ENCODE measurements around the gene CYTH1.

The CYTH1 gene

DNA sequence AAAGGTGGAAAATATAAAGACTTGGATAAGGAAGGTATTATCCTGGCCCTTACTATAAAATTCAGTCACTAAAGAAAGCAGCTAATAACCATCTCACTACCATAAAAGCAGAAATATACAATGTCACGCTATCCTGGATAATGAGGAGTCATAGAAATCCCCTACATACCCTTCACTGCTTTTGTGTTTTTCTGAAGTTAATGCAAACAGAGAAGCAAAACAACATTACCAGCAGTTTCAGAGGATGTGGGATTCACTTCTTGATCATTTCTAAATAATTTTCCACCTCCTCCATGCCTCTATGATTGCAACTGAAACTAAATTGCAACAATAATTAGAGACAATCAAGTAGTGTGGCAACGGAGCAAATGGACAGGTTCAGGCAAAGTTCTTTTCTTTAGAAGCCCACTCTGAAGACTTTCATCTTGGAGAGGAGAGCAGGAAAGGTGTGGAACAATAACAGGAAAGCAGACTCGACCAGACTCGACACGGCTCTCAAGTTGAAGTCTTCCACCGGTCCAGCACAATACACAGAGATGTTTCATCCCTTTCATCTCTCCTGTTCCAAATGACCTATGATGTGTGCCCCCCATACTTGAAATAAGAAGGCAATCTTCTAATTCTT is 10.2 kb downstream of the CYTH1 start:
- DNase-seq (ENCODE audit: low spot score) = no peak
- H3K4me3 Mint-ChIP-seq = peak overlapping the region; percentile 89
- no peaks in the 10 kb centered on the region for H3K27me3 Mint-ChIP-seq (ENCODE audit: low read depth)
- H3K27ac Mint-ChIP-seq = peak overlapping the region; percentile 98
- peaks cover 32% of the 10 kb centered on the region for H3K36me3 Mint-ChIP-seq (ENCODE audit: low read depth)
- no peaks in the 10 kb centered on the region for H3K9me3 Mint-ChIP-seq
- H3K4me1 Mint-ChIP-seq (ENCODE audit: low read depth) = peaks cover 44% of the 10 kb centered on the region

DNA sequence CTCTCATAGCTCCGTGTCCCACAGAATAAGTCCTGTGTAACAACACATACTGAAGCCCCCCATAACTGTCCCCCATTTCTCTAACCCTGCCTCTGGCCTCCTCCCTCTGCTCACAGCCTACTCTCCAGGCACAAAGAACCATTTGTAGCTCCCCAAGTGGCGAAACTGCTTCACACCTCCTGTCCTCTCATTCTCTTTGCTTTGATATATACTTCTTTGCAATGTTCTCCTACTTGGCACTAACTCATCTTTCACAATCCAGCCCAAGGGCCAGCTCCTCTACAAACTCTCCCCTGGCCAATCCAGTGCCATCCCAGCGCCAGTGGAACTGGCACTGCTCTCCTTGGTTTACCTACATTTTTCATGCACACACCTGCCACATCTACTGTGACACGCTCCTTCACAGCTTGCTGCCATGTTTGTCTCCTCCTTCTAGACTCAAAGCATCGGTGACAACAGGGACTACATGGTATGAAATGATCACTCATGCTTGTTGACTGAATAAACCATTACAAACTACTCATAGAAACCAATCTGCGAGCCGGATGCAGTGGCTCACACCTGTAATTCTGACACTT is 12.8 kb downstream of the CYTH1 start:
- H3K4me1 Mint-ChIP-seq (ENCODE audit: low read depth) = peaks cover 37% of the 10 kb centered on the region
- no peaks in the 10 kb centered on the region for H3K27me3 Mint-ChIP-seq (ENCODE audit: low read depth)
- no peak overlapping the region for H3K4me3 Mint-ChIP-seq
- H3K9me3 Mint-ChIP-seq = no peaks in the 10 kb centered on the region
- H3K27ac Mint-ChIP-seq = no peak overlapping the region
- H3K36me3 Mint-ChIP-seq (ENCODE audit: low read depth) = peaks cover 24% of the 10 kb centered on the region
- DNase-seq (ENCODE audit: low spot score) = no peak

DNA sequence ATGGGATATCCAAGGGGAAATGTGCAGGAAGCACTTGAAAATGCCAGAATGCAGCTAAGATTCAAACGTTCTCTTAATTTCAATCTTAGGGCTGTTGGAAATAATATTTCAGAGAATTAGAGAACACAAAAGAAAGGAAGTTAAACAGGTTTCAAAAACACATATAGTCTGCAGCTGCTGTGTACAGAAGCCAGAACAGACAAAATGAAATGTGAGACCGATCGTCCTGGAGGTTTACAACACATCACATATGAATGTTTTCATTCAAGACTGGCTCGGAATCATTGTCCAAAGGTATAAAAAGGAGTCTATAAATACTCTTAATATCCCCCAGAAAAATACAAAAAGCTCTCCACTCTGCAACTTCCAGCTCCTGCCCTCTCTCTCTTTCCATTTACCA is 14.3 kb downstream of the CYTH1 start:
- Mint-ChIP-seq H3K4me1 (ENCODE audit: low read depth) (peaks cover 31% of the 10 kb centered on the region), H3K9me3 (no peaks in the 10 kb centered on the region), H3K4me3 (no peak overlapping the region), H3K27ac (no peak overlapping the region), H3K36me3 (ENCODE audit: low read depth) (peaks cover 23% of the 10 kb centered on the region), H3K27me3 (ENCODE audit: low read depth) (no peaks in the 10 kb centered on the region)
- no peak for DNase-seq (ENCODE audit: low spot score)

DNA sequence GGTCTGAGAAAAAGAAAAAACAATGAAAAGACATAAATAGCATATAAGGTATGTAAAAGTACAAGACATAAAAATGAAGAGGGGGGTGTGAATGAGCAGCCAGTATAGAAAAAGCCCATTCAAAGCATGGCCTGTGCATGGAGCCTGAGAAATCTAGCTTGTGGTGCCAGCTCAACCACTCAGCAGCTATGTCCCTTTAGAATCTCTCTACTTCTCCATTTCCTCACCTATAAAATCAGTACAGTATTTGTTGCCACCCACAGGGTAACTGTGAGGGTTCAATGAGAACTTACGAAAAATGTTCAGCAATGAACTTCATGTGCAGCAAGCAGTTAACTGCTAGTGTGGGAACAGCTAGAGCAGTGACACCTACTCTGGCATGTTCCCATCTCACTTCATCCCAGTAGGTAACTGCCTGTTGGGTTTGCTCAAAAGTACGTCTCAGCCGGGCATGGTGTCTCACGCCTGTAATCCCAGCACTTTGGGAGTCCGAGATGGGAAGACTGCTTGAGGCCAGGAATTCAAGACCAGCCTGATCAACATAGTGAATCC is 15.3 kb downstream of the CYTH1 start:
- peaks cover 22% of the 10 kb centered on the region for H3K36me3 Mint-ChIP-seq (ENCODE audit: low read depth)
- H3K9me3 Mint-ChIP-seq = no peaks in the 10 kb centered on the region
- H3K4me3 Mint-ChIP-seq = no peak overlapping the region
- DNase-seq (ENCODE audit: low spot score) = no peak
- H3K27ac Mint-ChIP-seq = no peak overlapping the region
- H3K4me1 Mint-ChIP-seq (ENCODE audit: low read depth) = peaks cover 31% of the 10 kb centered on the region
- H3K27me3 Mint-ChIP-seq (ENCODE audit: low read depth) = no peaks in the 10 kb centered on the region

DNA sequence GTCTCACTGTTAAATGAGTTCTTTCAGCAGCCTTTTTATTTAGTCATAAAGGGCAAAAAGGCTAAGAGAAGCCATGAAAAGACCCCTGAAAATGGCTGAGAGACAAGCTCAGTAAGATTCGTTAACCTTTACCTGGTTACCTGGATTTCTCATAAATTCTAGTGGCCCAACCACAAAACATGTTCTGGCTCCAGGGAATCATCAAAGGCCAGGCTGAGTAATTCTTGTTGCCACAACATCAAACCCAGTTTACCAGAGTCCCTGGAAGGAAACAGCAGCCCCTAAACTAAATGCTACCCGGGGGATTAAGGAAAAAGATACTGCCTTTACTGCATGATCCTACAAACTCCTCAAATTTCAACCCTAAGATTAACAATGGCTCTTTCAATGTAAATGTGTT is 15.8 kb downstream of the CYTH1 start:
- DNase-seq (ENCODE audit: low spot score) = no peak
- H3K27me3 Mint-ChIP-seq (ENCODE audit: low read depth) = no peaks in the 10 kb centered on the region
- H3K4me3 Mint-ChIP-seq = no peak overlapping the region
- no peaks in the 10 kb centered on the region for H3K9me3 Mint-ChIP-seq
- no peak overlapping the region for H3K27ac Mint-ChIP-seq
- H3K4me1 Mint-ChIP-seq (ENCODE audit: low read depth) = peaks cover 32% of the 10 kb centered on the region
- peaks cover 20% of the 10 kb centered on the region for H3K36me3 Mint-ChIP-seq (ENCODE audit: low read depth)

DNA sequence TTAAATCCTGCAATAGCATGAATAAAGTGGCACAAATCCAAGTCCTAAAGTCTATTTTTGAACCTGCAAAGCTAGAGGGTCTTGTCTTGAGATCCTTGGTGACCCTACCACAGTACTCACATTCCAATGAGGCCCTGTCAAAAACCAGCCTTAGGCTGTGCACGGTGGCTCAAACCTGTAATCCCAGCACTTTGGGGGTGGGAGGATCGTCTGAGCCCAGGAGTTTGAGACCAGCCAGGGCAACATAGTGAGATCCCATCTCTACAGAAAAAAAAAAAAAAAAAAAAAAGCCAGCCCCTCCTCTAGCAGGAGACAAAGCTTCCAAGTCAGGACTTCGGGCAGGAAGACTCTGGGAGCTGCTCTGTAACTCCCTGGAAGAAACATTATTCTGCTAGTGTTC is 16.3 kb downstream of the CYTH1 start:
- Mint-ChIP-seq H3K27ac (no peak overlapping the region), H3K9me3 (no peaks in the 10 kb centered on the region), H3K4me3 (no peak overlapping the region), H3K27me3 (ENCODE audit: low read depth) (no peaks in the 10 kb centered on the region), H3K4me1 (ENCODE audit: low read depth) (peaks cover 35% of the 10 kb centered on the region), H3K36me3 (ENCODE audit: low read depth) (peaks cover 20% of the 10 kb centered on the region)
- DNase-seq (ENCODE audit: low spot score) = no peak

DNA sequence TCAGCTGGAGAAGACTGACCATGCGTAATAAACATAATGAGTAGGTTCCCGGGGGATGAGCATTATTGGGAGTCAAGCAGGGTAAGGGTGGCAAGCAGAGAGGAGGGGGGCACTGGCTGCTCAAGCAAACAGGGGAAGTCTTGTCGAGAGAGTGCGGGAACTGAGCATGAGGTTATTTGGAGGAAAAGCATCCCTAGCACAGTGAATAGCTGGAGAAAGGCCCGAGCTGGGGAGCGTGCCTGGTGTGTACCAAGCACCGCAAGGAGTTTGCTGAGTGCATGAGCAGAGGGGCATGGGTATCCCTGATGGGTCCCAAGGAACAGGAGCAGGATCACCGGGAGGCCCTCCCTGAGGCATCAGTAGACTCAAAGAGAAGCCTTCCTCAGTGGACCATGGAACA is 17.2 kb downstream of the CYTH1 start:
- Mint-ChIP-seq H3K36me3 (ENCODE audit: low read depth) (peaks cover 16% of the 10 kb centered on the region), H3K27ac (no peak overlapping the region), H3K27me3 (ENCODE audit: low read depth) (no peaks in the 10 kb centered on the region), H3K9me3 (no peaks in the 10 kb centered on the region), H3K4me1 (ENCODE audit: low read depth) (peaks cover 37% of the 10 kb centered on the region), H3K4me3 (no peak overlapping the region)
- no peak for DNase-seq (ENCODE audit: low spot score)

DNA sequence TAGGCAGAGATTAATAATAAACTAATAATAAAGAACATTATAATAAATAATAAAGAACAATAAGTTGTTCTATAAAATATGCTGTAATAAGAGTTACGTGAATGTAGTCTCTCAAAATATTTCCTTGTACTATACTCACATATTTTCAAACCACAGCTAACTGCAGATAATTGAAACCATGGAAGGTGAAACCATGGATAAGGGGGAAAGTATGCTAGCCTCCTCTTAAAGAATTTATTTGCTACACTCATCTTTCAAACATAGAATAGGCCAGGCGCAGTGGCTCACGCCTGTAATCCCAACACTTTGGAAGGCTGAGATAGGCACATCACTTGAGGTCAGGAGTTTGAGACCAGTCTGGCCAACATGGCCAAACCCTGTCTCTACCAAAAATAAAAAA is 18.5 kb downstream of the CYTH1 start:
- Mint-ChIP-seq H3K4me1 (ENCODE audit: low read depth) (peaks cover 51% of the 10 kb centered on the region), H3K27me3 (ENCODE audit: low read depth) (no peaks in the 10 kb centered on the region), H3K27ac (no peak overlapping the region), H3K4me3 (no peak overlapping the region), H3K9me3 (no peaks in the 10 kb centered on the region), H3K36me3 (ENCODE audit: low read depth) (peaks cover 25% of the 10 kb centered on the region)
- no peak for DNase-seq (ENCODE audit: low spot score)

DNA sequence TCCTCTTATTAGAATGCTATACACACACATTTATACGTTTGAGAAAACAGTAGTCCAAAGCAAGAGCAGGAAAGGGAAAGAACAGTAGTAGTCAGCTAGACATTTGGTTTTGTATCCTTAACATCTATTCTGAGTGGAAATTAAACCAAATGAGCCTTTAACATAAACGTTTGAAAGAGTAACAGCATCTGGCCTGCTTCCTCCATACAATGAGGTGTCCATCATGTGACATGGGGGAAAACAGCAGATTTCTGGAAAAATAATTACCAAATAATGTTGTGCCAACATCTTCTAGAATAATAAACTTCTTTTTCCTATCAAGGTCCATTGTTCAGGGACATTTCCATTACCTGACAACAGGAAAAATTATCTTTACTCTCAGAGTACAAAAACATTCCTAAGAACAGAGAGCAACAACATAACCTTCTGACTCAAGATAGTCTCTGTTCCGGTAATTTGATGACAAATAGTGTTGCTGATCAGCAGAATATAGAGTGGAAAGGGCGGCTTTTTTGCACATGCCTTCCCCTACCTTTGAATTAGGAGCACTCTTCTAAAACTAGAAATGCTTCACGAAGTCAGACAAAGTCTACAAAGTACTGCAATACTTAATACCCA is 20.2 kb downstream of the CYTH1 start:
- Mint-ChIP-seq H3K27me3 (ENCODE audit: low read depth) (no peaks in the 10 kb centered on the region), H3K4me3 (peak overlapping the region; percentile 22), H3K4me1 (ENCODE audit: low read depth) (peaks cover 63% of the 10 kb centered on the region), H3K9me3 (no peaks in the 10 kb centered on the region), H3K27ac (peak overlapping the region; percentile 49), H3K36me3 (ENCODE audit: low read depth) (peaks cover 27% of the 10 kb centered on the region)
- no peak for DNase-seq (ENCODE audit: low spot score)

DNA sequence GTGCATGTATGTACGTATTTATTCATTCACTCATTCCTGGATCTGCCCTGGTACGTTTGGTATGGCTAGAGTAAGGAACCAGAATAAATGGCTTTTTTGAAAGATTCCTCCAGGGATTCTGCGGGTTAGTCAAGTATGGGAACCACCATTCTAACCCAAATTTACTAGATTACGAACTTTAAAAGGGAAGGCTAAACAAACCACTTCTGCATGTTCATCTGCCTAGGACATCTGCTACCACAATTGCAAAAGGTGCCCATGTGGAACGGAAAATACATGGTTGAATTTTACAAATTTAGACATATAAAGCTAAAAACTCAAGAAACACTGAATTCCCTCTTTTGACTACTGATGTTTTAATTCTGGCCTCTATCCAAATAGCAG is 22.1 kb downstream of the CYTH1 start:
- peaks cover 35% of the 10 kb centered on the region for H3K36me3 Mint-ChIP-seq (ENCODE audit: low read depth)
- no peak for DNase-seq (ENCODE audit: low spot score)
- no peaks in the 10 kb centered on the region for H3K27me3 Mint-ChIP-seq (ENCODE audit: low read depth)
- H3K4me1 Mint-ChIP-seq (ENCODE audit: low read depth) = peaks cover 71% of the 10 kb centered on the region
- no peaks in the 10 kb centered on the region for H3K9me3 Mint-ChIP-seq
- peak overlapping the region; percentile 79 for H3K4me3 Mint-ChIP-seq
- peak overlapping the region; percentile 91 for H3K27ac Mint-ChIP-seq

DNA sequence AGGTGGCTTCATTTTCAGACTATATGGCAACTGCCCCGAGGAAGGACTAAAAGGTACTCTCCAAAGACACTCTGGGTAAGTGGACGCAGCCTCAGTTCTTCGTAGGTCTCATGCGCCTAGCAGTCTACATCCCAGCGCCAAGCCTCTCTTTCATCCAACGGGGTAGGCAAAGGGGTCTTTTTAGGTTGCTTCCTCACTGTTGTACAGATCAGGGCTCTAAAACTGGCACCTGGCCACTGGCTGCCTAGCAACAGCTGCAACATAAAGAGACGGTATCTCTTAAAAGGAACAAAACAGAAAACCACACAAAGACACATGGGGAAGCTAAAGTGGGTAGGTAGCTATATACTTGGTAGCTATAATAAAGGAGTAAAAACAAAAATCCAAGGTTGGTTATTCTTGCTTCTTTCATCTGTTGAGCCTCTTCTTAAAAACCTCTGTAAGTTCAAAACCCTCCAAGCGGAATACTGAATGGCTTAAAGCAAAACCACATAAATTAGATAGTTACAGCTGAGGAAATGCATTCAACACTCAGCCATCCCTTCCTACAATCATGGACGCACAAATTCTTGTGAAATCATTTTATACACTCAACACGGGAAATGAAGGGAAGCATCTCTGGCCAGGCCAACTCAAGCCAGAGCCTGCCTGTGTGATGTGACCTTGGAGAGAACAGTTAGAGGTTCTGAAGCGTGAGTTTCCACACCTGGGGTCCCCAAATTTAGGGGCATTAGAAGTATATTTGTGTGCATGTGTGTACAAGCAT is 22.7 kb downstream of the CYTH1 start:
- H3K9me3 Mint-ChIP-seq = no peaks in the 10 kb centered on the region
- H3K36me3 Mint-ChIP-seq (ENCODE audit: low read depth) = peaks cover 31% of the 10 kb centered on the region
- DNase-seq (ENCODE audit: low spot score) = peak; percentile 60
- peak overlapping the region; percentile 79 for H3K4me3 Mint-ChIP-seq
- H3K27me3 Mint-ChIP-seq (ENCODE audit: low read depth) = no peaks in the 10 kb centered on the region
- H3K4me1 Mint-ChIP-seq (ENCODE audit: low read depth) = peaks cover 67% of the 10 kb centered on the region
- peak overlapping the region; percentile 91 for H3K27ac Mint-ChIP-seq

DNA sequence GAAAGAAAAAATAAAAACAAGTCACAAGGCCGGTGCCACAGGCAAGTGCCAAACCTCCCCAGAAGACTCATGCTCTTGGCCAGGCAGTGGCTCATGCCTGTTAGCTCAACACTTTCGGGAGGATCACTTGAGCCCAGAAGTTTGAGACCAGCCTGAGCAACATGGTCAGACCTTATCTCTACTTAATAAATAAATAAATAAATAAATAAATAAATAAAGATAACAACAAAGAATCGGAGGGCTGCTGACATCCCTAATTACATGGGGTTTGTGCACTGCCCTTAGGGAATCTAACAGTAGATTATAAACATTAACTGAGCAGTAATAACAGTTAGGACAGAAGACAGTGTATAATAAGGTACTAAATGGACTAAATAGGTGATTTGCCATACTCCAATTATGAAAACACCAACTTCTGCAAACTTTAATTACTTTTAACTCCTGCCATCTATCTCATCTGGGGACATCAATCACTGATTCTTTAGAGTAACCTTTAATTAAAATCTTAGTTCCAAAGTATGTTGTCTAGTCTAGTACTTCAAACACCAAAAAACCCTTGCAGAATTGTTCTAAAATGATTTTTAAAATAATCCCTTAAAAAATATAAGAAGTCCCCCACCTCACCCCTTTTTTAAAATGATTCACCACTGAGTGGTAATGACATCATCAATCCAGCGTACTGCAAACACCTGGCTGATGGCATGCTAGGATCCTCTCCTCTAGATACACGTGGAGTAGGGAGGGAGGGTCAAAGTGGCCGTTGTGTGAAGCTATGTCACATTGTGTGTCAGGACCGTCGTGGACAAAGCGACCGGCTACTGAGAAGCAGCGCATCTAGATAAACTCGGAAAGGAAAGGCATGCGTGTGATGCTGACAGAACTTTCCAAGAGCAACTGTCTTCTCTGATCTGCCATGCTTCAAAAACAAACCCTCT is 28.5 kb downstream of the CYTH1 start:
- H3K36me3 Mint-ChIP-seq (ENCODE audit: low read depth) = peaks cover 23% of the 10 kb centered on the region
- no peak for DNase-seq (ENCODE audit: low spot score)
- peak overlapping the region; percentile 81 for H3K27ac Mint-ChIP-seq
- no peaks in the 10 kb centered on the region for H3K9me3 Mint-ChIP-seq
- H3K27me3 Mint-ChIP-seq (ENCODE audit: low read depth) = no peaks in the 10 kb centered on the region
- H3K4me3 Mint-ChIP-seq = peak overlapping the region; percentile 66
- peaks cover 67% of the 10 kb centered on the region for H3K4me1 Mint-ChIP-seq (ENCODE audit: low read depth)

DNA sequence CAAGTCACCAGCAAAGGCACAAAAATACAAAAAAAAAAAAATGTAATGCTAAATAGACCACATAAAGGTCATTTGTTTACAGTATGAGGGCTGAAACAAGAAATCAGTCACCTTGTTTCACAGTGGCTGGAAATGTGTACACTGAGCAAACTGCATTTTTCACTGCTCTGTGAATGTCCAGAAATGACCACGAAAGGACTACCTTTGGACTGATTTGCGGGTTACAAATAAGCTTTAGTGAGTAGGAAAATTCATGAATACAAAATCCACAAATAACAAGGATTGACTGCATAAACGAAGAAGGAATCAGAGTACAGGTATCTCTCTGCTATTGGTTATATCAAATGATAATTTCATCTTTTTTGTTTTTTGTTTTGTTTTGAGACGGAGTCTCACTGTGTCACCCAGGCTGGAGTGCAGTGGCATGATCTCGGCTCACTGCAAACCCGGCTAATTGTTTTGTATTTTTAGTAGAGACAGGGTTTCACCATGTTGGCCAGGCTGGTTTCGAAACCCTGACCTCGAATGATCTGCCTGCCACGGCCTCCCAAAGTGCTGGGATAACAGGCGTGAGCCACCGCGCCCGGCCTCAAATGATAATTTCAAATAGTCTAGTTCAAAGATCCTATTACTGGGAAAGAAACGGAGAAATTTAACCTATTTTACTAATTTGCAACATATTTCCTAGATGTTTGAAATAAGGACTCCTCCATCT is 30.5 kb downstream of the CYTH1 start:
- Mint-ChIP-seq H3K27ac (peak overlapping the region; percentile 80), H3K4me3 (peak overlapping the region; percentile 54)

More for the DNA sequence above, 30.5 kb downstream of the CYTH1 start:
- no peak for DNase-seq (ENCODE audit: low spot score)
- Mint-ChIP-seq H3K27me3 (ENCODE audit: low read depth) (no peaks in the 10 kb centered on the region), H3K36me3 (ENCODE audit: low read depth) (peaks cover 22% of the 10 kb centered on the region), H3K9me3 (no peaks in the 10 kb centered on the region), H3K4me1 (ENCODE audit: low read depth) (peaks cover 69% of the 10 kb centered on the region)

Data from T-helper 2 cell treated with Interferon-gamma antibody and Interleukin-4, amounts not matched to agents 5 μg/mL and 100 μg/mL, for 36 hours (primary cell).